ENCODE data around the gene RNASEH2B. TPM values are rescaled to one million over a fixed set of nuclear protein-coding genes. Genes with fewer than 3 reads are reported as not detected.

Gene RNASEH2B
- total RNA-seq, 2 experiments from 2014 or later = 225 to 322 TPM

DNA sequence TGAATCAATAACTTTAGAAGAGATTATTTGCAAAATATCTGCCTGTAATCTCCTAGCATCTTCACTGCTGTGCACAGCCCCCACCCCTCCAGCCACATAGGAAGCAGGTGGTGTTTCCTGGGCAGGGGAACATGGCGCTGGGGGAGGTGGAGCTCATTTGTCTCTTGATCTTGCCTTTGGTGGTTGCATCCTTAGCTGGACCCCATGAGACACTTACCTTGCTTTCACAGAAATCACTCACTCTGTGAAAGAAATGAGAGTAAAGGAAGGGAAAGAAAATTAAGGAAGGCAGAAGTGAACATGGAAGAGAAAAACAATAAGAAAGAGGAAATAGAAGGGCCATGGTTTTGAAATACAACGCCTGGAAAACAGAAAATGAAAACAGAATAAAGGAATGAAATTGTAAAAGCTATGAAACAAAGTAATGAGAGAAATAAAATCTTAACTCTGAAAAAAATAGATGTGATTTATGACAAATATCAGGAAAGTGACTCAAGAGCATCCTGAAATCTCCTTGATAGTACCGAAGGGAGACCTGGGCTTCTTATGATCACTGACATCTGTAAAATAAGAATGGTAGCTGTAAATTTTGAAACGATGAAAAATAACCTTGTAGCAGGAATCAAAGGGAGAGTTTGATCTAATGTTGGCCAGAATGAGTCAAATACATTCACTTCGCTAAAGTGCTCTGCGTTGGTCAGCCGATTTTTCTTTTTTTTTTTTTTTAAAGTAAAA, 17.2 kb upstream of the RNASEH2B start:
- peaks cover 9% of the 10 kb centered on the region; the same call in 1 of the 2 replicates for H3K36me3 ChIP-seq (ENCODE audit: insufficient read depth, low read length)
- H3K4me1 ChIP-seq (ENCODE audit: insufficient read depth, low read length, poor library complexity, severe bottlenecking) = peaks cover 92% of the 10 kb centered on the region
- intact Hi-C loops (cut with micrococcal nuclease; ENCODE audit: unreplicated experiment) = loop anchor here (1.0 to 10.0 kb wide), 7 partner anchors 16 to 932 kb away; partner anchors contain the start of gene TRIM13
- H4K20me1 ChIP-seq (ENCODE audit: insufficient read depth, low read length) = no peaks in the 10 kb centered on the region
- peak overlapping the region; percentile 96 for H3K27ac ChIP-seq (ENCODE audit: low read depth, low read length, poor library complexity, severe bottlenecking)
- ChIA-PET CTCF (ENCODE audit: unreplicated experiment) (interaction anchor here (0.5 to 3.7 kb wide), 7 partner anchors 16 to 761 kb away, joined by 3 to 13 read pairs (median 5); no protein-coding TSS in a partner anchor), POLR2A (interaction anchor here (0.5 to 8.6 kb wide), 32 partner anchors 10 to 1449 kb away, joined by 3 to 226 read pairs (median 4); partner anchors contain the start of genes CAB39L, INTS6, RNASEH2B and SETDB2)
- TSS peak; percentile 94 for BruUV-seq (replicated peaks)
- no peak overlapping the region; the same call in 1 of the 2 replicates for H2AFZ ChIP-seq (ENCODE audit: low read length)
- peak overlapping the region; percentile 56 for H3K4me3 ChIP-seq (ENCODE audit: low read depth, low read length, poor library complexity, severe bottlenecking)
- peak; percentile 94 for DNase-seq (ENCODE audit: low spot score)
- peak overlapping the region; percentile 74 for H3K4me2 ChIP-seq (ENCODE audit: low read length)
- no peaks in the 10 kb centered on the region for H3K79me2 ChIP-seq (ENCODE audit: insufficient read depth, low read depth, low read length)
- TF ChIP-seq, protein P1, sequence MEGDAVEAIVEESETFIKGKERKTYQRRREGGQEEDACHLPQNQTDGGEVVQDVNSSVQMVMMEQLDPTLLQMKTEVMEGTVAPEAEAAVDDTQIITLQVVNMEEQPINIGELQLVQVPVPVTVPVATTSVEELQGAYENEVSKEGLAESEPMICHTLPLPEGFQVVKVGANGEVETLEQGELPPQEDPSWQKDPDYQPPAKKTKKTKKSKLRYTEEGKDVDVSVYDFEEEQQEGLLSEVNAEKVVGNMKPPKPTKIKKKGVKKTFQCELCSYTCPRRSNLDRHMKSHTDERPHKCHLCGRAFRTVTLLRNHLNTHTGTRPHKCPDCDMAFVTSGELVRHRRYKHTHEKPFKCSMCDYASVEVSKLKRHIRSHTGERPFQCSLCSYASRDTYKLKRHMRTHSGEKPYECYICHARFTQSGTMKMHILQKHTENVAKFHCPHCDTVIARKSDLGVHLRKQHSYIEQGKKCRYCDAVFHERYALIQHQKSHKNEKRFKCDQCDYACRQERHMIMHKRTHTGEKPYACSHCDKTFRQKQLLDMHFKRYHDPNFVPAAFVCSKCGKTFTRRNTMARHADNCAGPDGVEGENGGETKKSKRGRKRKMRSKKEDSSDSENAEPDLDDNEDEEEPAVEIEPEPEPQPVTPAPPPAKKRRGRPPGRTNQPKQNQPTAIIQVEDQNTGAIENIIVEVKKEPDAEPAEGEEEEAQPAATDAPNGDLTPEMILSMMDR (conservative IDR thresholded peaks at IDR 0.05; ENCODE audit: low read length) = no peak
- TF ChIP-seq EZH2phosphoT487 (IDR thresholded peaks at IDR 0.05; ENCODE audit: borderline replicate concordance, low read depth, low read length) = no peak
- H3K9me3 ChIP-seq (ENCODE audit: low read length) = no peaks in the 10 kb centered on the region; the same call in 1 of the 2 replicates
- H3K9me2 ChIP-seq (ENCODE audit: insufficient read depth, low read length) = no peaks in the 10 kb centered on the region

DNA sequence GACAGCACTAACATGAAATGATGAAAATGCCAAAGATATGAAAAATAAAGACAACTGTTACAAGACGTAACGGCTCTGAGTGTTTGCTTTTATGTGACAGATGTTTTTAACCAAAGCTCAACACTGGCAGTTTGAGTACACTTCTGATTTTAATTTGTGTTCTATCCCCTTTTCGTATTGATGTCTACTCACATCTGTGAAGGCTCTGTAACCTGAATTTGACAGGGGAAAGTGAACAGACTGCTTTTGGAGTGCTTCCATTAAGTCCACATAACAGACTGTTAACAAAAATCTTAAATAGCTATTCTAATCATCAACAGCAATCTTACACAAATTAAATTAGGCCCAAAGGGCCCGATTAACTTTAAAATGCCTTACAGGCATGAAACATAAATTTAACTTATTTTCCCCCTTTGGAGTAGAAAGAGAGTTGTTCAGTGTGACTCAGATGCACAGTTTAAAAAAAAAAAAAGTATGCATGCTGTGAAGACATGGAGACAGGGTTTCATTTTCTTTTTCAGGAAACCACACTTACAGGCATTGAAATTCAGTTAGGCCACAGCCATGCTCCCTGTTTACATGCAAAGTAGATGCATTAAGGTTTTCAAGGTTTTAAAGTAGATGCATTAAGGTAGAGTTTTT, 16.3 kb upstream of the RNASEH2B start:
- peak; percentile 93 for DNase-seq (ENCODE audit: low spot score)
- Histone ChIP-seq H3K4me3 (ENCODE audit: low read depth, low read length, poor library complexity, severe bottlenecking) (peak overlapping the region; percentile 56), H3K27ac (ENCODE audit: low read depth, low read length, poor library complexity, severe bottlenecking) (peak overlapping the region; percentile 96), H3K9me3 (ENCODE audit: low read length) (no peaks in the 10 kb centered on the region; the same call in 1 of the 2 replicates), H2AFZ (ENCODE audit: low read length) (peak overlapping the region; percentile 62), H3K36me3 (ENCODE audit: insufficient read depth, low read length) (peaks cover 9% of the 10 kb centered on the region; the same call in 1 of the 2 replicates), H3K79me2 (ENCODE audit: insufficient read depth, low read depth, low read length) (no peaks in the 10 kb centered on the region), H3K4me2 (ENCODE audit: low read length) (peak overlapping the region; percentile 74), H4K20me1 (ENCODE audit: insufficient read depth, low read length) (no peaks in the 10 kb centered on the region), H3K4me1 (ENCODE audit: insufficient read depth, low read length, poor library complexity, severe bottlenecking) (peaks cover 95% of the 10 kb centered on the region), H3K9me2 (ENCODE audit: insufficient read depth, low read length) (no peaks in the 10 kb centered on the region)
- intact Hi-C loops (cut with micrococcal nuclease; ENCODE audit: unreplicated experiment) = loop anchor here (1.0 to 10.0 kb wide), 6 partner anchors 19 to 931 kb away; partner anchors contain the start of gene TRIM13
- ChIA-PET CTCF (ENCODE audit: unreplicated experiment) (interaction anchor here (0.5 to 3.7 kb wide), 5 partner anchors 15 to 762 kb away, joined by 4 to 13 read pairs (median 8); no protein-coding TSS in a partner anchor), POLR2A (interaction anchor here (0.5 to 8.6 kb wide), 23 partner anchors 9 to 813 kb away, joined by 3 to 226 read pairs (median 6); partner anchors contain the start of gene RNASEH2B)
- BruUV-seq (replicated peaks) = no TSS peak
- TF ChIP-seq, protein P1 (conservative IDR thresholded peaks at IDR 0.05; ENCODE audit: low read length) = no peak
- no peak for TF ChIP-seq EZH2phosphoT487 (IDR thresholded peaks at IDR 0.05; ENCODE audit: borderline replicate concordance, low read depth, low read length)
